GM18519 (cell line): ENCODE measurements around the gene KLHL11.

ENCODE experiments used
- ATAC-seq: cut with Tn5 transposase; IDR thresholded peaks from one replicate; pipeline ENCODE4 v1.9.1; 2021; ENCODE audit warnings: mild to moderate bottlenecking, moderate library complexity; ENCODE audit not compliant: unreplicated experiment, low FRiP score

Gene KLHL11, protein sequence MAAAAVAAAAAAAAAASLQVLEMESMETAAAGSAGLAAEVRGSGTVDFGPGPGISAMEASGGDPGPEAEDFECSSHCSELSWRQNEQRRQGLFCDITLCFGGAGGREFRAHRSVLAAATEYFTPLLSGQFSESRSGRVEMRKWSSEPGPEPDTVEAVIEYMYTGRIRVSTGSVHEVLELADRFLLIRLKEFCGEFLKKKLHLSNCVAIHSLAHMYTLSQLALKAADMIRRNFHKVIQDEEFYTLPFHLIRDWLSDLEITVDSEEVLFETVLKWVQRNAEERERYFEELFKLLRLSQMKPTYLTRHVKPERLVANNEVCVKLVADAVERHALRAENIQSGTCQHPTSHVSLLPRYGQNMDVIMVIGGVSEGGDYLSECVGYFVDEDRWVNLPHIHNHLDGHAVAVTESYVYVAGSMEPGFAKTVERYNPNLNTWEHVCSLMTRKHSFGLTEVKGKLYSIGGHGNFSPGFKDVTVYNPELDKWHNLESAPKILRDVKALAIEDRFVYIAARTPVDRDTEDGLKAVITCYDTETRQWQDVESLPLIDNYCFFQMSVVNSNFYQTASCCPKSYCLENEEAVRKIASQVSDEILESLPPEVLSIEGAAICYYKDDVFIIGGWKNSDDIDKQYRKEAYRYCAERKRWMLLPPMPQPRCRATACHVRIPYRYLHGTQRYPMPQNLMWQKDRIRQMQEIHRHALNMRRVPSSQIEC

DNA sequence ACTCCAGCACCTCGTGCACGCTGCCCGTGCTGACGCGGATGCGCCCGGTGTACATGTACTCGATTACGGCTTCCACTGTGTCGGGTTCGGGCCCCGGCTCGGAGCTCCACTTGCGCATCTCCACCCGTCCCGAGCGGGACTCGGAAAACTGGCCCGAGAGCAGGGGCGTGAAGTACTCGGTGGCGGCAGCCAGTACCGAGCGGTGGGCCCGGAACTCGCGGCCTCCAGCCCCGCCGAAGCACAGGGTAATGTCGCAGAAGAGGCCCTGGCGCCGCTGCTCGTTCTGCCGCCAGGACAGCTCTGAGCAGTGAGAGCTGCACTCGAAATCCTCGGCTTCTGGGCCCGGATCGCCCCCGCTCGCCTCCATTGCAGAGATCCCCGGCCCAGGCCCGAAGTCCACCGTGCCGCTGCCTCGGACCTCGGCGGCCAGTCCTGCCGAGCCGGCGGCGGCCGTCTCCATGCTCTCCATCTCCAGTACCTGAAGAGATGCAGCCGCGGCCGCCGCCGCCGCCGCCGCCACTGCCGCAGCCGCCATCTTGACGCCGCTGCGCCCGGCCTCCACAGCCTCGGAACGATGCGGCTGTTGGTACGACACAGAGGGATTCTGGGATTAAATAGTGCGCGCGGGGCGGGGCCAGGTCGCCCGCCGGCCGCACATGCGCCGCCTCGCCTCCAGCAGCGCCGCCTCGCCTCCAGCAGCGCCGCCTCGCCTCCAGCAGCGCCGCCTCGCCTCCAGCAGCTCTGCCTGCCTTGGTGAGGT is at the start of gene KLHL11:
KLHL11 (minus strand) TSS at position 588 of the 760 bp plus-strand sequence; CDS start at position 535, 53 bp downstream.
- ATAC-seq, result peak; percentile 62

DNA sequence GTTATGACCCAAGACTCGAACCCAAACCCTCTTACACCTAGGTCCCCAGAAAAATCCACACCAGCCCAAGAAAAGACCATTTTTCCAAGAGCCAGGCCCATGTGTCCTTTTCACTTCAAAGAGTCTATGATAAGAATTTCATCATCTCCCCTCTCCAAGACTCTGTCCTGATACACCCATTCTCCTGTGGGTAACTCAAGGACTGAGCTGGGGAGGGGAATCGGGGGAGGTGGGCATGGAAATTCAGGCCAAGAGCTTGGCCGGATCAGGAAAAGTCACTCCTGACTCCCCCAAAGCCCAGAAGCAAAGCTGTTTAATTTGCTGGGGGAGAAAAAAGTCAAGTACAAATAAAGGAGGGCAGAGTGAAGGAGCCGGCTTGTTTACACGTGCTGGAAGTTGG is 49.8 kb upstream of the KLHL11 start:
- ATAC-seq, result no peak

DNA sequence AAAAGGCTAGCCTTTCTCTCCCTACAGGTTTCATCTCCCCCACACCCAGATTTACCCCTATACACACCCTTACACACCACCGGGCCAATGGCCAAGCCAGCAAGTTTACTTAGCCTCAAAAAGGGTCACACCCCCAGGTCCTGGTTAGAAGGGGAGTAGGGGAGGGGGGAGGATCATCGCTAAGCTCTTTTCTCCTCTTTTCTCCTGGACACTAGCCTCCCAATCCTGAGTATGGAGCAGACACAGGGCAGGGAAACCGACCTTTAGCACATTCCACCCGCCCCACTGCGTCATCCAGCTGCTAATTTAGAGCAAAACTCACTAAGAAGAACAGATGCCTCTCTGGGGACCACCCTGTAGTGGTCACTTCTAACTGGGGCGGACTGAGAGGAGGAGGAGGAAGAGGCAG is 49.1 kb upstream of the KLHL11 start:
- no peak for ATAC-seq

DNA sequence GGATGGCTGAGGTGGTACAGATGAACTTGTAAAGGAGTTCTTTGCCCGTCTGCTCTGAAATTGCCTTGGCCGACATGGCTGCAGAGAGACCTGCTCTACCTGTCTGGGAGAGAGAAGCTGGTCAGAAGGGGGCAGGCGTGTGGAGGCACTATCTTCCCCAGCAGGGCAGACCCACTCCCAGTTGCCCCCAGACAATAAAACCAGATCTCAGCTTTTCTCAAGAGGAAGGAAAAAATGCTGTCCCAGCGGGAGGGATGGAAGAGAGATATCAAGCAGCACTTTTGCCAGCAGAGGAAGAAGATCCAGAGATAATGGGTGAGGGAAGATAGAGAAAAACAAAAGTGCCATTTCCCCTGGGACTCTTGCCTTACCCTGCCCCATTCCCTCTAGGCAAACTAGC is 48.6 kb upstream of the KLHL11 start:
- ATAC-seq, result no peak

DNA sequence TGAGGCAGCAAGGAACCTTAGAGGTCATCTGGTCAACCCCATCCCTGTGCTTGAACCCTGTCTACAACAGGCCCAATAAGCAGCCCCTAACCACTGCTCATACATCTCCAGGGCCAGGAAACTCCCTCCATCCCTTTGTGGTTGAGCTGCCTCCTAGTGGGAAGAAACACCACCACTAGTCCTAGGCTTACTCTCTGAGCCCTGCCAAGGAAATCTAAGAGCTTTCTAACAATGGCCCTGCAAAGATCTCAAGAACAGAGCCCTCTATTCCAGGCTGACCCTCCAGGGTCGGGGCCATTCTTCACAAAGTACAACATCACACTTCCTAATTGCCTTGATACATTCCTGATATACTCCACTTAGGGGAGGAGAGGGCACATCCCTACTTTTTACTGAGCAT is 47.7 kb upstream of the KLHL11 start:
- no peak for ATAC-seq

DNA sequence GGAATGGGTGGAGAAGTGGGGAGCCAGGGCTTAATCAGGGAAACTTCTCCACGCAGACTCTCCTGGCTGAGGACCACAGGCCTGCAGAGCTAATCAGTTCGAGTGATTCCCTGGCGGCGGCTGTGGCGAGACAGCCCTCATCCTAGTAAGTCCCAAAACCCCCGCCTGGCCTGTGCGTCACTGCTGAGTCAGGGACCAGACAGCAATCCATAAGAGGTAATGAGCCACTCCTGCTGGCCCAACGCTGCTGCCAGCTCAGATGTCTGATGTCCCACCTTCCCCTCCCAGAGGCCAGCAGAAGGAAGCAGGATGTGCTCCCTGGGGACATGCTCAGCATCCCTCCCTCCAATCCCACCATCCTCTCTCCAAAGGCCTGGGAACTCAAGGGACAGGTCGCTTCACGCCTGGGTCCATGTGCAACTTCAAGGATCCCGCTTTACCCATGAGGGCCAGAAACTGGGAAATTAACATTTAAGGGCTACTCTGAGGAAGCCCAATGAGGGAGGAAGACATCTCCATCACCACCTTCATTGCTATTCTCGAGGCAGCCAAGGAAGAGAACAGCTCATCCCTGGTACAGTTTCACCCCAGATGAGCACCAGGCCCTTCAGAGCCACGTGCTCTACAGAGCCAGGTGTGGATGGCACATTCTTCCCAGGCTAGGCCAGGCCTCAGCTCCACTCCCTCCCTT is 45.6 kb upstream of the KLHL11 start:
- ATAC-seq, result no peak

DNA sequence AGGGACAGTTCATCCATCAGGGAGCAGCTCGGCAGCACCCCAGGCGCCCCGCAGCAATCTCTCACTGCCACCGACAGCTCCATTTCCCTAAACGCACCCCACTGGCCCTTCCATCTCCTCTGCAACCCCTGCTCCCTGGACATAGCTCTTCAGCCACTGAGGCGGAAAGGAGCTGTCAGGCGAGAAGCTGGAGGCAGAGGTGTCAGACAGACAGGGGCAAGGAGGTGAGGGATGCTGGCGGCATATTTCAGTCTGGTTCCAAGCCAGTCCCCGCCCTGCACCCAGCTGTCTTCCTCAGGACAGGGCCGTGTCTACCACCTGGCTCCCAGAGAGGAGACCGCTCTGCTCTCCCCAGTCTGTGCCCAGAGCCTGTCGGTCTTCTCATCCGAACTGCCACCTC is 43.9 kb upstream of the KLHL11 start:
- no peak for ATAC-seq

DNA sequence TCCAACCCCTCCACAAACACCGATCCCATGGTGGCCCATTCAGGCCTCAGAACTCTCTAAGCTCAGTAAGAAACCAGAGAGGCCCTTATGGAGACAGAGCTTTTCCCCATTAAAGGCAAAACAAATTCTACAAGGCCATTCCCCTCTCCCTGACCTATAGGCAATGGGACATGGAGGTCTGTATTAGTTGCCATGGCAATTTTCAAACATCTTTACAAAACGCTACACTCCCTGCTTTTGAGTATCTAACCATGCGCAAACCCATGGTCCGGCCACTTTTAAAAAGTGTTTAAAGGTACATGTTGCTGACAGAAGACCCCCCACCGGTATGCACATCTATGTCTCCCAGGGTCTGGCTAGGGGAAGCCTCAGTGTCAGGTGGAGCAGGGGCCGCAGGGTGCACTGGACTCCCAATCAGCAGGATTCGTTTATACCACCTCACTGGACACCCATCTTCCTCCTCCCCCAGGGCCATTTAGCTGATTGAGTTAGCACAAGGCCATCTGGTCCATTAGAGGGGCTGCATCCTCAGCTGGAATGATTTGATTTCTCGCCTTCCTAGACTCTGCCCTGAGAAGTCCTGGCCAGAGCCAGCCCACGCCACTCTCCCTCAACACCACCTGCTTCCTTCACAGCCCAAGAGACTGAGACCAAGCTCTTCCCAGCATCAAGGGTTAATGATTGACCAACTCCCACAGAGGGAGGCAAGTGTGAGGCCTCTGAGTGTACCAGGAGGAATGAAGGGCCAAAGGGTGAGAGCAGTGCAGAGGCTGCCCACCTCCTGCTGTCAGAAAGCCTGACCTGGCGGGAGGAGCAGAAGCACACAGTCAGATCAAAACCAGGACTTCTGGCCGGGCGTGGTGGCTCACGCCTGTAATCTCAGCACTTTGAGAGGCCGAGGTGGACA is 42.7 kb upstream of the KLHL11 start:
- ATAC-seq, result no peak

DNA sequence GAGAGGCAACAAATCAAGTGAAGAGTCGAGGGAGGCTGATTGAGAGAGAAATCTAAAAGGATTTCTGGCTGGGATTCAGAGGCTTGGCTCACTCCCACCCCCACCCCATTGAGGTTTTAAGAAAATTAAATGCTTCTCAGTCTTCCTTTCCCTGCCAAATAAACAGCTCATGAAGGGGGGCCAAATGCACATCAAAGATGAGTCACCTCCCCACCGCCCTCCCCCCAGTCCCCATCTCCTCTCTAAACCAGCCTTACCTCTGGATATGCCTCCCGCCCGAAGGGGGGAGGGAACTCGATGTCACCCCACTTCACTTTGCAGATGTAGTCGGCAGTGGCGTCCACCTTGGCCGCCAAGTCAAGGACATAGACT is 41.9 kb upstream of the KLHL11 start:
- no peak for ATAC-seq

DNA sequence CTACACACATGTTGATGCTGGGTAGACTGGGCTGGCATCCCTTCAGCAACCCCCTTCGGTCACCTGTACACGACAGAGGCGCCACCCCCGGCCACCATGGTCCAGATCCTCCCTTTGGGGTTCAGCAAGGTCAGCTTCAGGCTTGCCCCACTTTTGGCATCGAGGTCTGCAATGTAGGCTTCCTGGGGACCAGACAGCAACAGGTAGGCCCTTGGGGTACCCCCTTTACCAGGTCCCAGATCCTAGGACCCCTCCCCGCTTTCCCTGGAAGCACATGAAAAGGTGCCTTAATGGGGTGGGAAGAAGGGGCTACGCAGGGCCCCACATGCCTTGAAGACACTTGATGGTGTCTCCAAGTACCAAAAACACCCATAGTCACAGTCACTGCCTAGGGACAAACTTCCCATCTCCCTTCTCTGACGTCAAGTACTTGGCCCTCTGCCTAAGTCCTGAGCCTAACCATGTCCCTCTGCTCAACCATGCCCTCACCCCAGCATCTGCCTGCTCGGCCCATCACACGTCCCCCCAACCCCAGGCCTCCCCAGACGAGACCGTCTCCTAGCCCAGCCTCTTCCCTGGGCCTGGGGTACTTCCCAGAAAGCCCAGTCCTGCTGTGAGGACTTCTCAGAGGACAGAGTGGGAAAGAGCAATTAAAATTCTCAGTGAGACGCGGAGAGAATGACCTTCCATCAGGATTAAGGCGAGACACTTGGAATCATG is 41.4 kb upstream of the KLHL11 start:
- no peak for ATAC-seq

DNA sequence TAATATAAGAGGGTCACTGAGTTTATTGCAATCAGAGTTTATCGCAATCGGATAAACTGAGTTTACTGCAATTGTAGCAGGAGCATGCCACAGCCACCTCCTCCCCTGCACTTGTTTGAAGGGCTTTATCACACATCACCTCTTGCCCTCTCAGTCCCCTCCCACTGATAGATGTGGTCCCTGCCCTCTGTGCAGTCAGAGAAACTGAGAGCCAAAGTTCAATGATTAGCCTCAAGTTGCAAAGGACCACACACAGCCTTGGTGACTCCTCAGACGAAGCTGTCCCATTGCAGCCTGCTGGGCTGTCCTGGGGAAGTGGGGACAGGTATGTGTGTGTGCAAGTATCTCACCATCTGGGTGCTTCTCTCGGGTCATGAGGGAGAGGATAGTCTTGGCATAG is 39.9 kb upstream of the KLHL11 start:
- ATAC-seq, result no peak

DNA sequence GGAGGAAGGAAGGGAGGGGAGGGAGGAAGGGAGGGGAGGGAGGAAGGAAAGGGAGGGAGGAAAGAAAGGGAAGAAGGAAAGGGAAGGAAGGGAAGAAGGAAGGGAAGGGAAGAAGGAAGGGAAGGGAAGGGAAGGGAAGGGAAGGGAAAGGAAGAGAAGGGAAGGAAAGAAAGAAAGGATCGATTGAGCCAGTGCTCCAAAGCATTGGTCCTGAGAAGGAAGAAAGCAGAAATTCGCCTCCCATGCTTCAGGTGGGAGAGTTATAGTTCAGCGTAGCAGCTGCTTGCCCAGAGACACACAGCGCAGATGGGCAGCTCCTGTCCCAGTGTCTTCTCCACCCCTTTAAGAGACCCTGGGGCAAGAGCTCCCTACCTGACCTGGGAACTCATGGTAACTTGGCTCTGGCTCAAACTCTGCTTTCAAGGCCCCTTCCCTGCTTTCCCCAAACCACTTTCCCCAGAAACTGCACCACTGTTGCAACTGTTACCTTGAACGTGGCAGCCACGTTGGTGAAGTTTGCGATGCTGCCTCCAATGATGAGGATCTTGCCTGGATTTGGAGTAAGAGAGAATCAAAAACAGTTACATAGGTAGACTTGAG is 39.1 kb upstream of the KLHL11 start:
- ATAC-seq, result no peak

DNA sequence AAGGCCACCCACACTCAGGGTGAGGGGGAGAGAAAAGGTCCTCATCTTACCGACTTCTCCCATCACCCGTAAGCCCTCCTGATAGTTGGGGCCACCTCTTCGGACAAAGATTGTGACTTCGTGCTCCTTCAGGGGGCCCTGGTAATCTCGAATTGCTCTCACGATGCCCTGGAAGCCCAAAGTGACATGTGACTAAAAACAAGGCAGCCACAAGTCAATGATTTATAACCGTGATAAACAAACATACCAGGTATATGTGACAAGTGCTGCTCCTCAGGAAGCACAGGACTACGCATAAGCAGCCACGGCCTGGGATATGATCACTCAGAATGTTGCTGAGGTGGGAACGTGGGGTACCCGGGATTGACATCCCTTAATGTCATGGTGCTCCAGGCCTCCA is 36.4 kb upstream of the KLHL11 start:
- ATAC-seq, result no peak

DNA sequence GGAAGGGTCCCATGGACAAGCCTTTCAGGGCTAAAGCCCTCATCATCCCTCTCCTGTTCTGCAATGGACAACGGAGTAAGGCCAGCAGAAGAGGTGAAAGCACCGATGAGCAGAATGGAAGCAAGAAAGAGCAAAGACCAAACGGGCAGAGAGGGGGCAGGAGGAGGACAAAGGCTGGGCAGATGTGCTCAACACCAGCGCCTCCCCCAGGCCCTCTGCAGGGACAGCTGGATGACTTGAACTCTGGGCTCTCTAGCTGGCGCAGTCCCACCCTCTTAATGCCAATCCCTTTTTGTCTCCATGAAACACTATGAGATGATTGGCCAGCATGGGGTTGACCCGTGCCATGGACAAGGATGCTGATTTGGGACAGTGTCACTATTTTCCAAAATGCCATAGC is 31.5 kb upstream of the KLHL11 start:
- ATAC-seq, result no peak

DNA sequence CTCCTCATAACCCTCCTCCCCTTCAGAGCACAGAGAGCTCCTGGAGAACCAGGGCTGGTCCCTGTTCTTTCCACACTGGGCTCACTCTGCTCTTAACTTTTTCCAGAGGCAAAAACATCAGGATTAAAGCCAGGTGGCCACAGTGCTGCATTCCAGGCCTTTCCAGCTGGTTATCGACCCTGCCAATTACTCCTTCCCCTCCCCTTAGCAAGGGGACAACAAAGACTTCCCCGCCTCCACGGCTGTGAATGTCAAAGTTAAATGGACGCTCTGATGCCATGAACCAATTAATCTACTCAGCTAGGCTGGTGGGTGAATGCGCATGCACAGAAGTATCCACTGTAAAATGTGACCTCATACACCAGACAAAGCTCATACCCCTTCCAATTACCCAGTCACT is 30.4 kb upstream of the KLHL11 start:
- ATAC-seq, result no peak

DNA sequence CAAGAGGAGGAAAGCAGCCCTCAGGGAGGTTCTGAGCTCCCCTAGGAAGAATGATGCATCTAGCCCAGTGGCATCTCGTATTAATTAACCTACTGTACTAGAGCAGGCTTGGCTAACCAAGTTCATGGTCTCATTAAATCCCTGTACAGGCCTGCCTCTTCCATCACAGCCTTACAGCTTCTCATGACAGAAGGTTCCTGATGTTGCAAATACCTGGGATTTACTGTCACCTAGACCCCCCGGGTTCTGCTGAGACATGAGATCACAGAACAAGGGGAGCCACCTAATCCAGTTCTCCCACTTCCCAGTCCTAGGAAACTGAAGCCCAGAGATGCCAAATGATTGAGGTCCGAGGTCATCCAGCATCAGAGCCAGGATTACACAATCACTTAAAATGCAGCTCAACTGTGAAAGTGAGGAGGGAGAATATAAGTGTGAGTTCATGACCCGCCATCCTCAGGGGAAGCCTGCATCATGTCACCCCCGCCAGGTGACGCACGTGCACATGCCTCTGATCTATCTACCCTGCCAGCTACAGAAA is 29.6 kb upstream of the KLHL11 start:
- ATAC-seq, result no peak

DNA sequence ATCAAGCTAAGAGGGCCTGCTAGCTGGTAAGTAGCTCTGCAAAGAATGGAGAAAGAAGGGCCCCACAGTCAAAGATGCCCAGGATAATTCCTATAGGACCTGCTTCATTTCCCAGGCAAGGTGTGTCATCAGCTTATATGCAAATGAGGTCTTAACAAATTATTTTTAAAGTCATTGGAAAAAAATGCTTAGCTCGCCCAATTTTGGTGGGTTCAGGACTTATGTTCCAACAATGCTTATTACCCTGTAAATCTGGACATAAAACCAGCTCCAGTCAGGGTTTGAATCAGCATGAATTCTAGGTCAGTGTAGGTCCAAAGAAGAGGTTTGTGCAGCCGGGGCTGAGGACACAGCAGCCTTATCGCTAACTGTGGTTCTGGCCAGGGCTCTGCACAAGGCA is 28.2 kb upstream of the KLHL11 start:
- ATAC-seq, result no peak

DNA sequence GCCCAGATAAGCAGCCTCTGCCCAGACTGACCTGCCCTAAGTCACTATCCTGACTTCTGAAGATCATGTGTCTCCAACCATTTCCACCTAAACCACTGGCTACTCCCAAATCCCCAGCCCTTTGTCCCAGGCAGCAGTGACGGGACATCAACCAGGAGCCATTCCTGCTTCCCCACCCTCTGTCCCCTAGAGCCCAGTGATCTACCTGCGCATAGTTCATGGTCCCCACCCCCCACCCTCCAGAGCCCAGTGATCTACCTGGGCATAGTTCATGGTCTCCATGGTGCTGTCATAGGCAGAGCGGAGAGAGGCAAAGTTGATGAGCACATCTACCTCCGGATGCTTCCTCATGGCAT is 26.8 kb upstream of the KLHL11 start:
- ATAC-seq, result no peak
